Effector memory CD8-positive, alpha-beta T cell (primary cell): ENCODE measurements around the gene PDSS2.

Experiments
- ATAC-seq: fragments of 150-1000 bp; cut with Tn5 transposase; replicated peaks from 2 replicates; pipeline ENCODE4 v1.10.0; 2021; ENCODE audit warnings: mild to moderate bottlenecking, moderate library complexity
- DNase-seq, 3 experiments: peaks; one replicate each; pipeline ENCODE4 v3.0.0; 2021
- H3K27ac Mint-ChIP-seq, 2 donors: one replicate each; pipeline ENCODE4 v1.8.0; 2022; ENCODE audit warnings: mild to moderate bottlenecking in 2 of 2, mixed read lengths in 2 of 2, moderate library complexity in 2 of 2
- H3K27me3 Mint-ChIP-seq, 2 donors: one replicate each; pipeline ENCODE4 v1.8.0; 2022; ENCODE audit warnings: mixed read lengths in 2 of 2
- H3K36me3 Mint-ChIP-seq: one replicate; pipeline ENCODE4 v1.8.0; 2022; ENCODE audit warnings: mild to moderate bottlenecking, moderate library complexity, mixed read lengths; ENCODE audit not compliant: insufficient read depth
- H3K4me1 Mint-ChIP-seq, 2 donors: one replicate each; pipeline ENCODE4 v1.8.0; 2022; ENCODE audit warnings: low read depth in 2 of 2, mixed read lengths in 2 of 2
- H3K4me3 Mint-ChIP-seq, 2 donors: one replicate each; pipeline ENCODE4 v1.8.0; 2022; ENCODE audit warnings: mild to moderate bottlenecking in 2 of 2, mixed read lengths in 2 of 2, moderate library complexity in 2 of 2
- H3K9me3 Mint-ChIP-seq, 2 donors: one replicate each; pipeline ENCODE4 v1.8.0; 2022; ENCODE audit warnings: mixed read lengths in 2 of 2

PDSS2 gene

GRCh38 chr6:107357842-107358241 is 101.5 kb downstream of the PDSS2 start:
- Mint-ChIP-seq H3K27ac (no peak overlapping the region), H3K4me1 (no peaks in the 10 kb centered on the region), H3K36me3 (no peaks in the 10 kb centered on the region), H3K9me3 (peaks cover 1 to 9% of the 10 kb centered on the region in 2 donors), H3K4me3 (no peak overlapping the region), H3K27me3 (no peaks in the 10 kb centered on the region)
- ATAC-seq = no peak
- DNase-seq = no peak

- Mint-ChIP-seq H3K9me3 (peaks cover 0 to under 1% of the 10 kb centered on the region in 2 donors), H3K4me1 (no peaks in the 10 kb centered on the region), H3K27ac (no peak overlapping the region), H3K4me3 (no peak overlapping the region), H3K27me3 (no peaks in the 10 kb centered on the region), H3K36me3 (no peaks in the 10 kb centered on the region)
- DNase-seq = no peak
- no peak for ATAC-seq
These were observed 102.3 kb downstream of the PDSS2 start for GRCh38 chr6:107357031-107357430.

GRCh38 chr6:107355659-107356058 is 103.7 kb downstream of the PDSS2 start:
- H3K9me3 Mint-ChIP-seq = no peaks in the 10 kb centered on the region
- no peak for ATAC-seq
- no peaks in the 10 kb centered on the region for H3K36me3 Mint-ChIP-seq
- no peaks in the 10 kb centered on the region for H3K27me3 Mint-ChIP-seq
- H3K4me3 Mint-ChIP-seq = no peak overlapping the region
- no peak overlapping the region for H3K27ac Mint-ChIP-seq
- H3K4me1 Mint-ChIP-seq = no peaks in the 10 kb centered on the region
- DNase-seq = no peak

GRCh38 chr6:107354451-107354850 is 104.9 kb downstream of the PDSS2 start:
- DNase-seq (no peak), ATAC-seq (no peak)
- no peak overlapping the region for H3K27ac Mint-ChIP-seq
- no peak overlapping the region for H3K4me3 Mint-ChIP-seq
- H3K27me3 Mint-ChIP-seq = no peaks in the 10 kb centered on the region
- H3K4me1 Mint-ChIP-seq = no peaks in the 10 kb centered on the region
- H3K36me3 Mint-ChIP-seq = no peaks in the 10 kb centered on the region
- H3K9me3 Mint-ChIP-seq = no peaks in the 10 kb centered on the region

- H3K4me1 Mint-ChIP-seq = no peaks in the 10 kb centered on the region
- H3K36me3 Mint-ChIP-seq = no peaks in the 10 kb centered on the region
- H3K4me3 Mint-ChIP-seq = no peak overlapping the region
- DNase-seq (no peak), ATAC-seq (no peak)
- no peak overlapping the region for H3K27ac Mint-ChIP-seq
- H3K27me3 Mint-ChIP-seq = no peaks in the 10 kb centered on the region
- no peaks in the 10 kb centered on the region for H3K9me3 Mint-ChIP-seq
These were observed 105.5 kb downstream of the PDSS2 start for GRCh38 chr6:107353773-107354382.

GRCh38 chr6:107348224-107348623 is 111.1 kb downstream of the PDSS2 start:
- H3K27me3 Mint-ChIP-seq = no peaks in the 10 kb centered on the region
- no peak overlapping the region for H3K27ac Mint-ChIP-seq
- ATAC-seq (no peak), DNase-seq (no peak)
- no peak overlapping the region for H3K4me3 Mint-ChIP-seq
- peaks cover 0 to 5% of the 10 kb centered on the region in 2 donors for H3K4me1 Mint-ChIP-seq
- no peaks in the 10 kb centered on the region for H3K9me3 Mint-ChIP-seq
- no peaks in the 10 kb centered on the region for H3K36me3 Mint-ChIP-seq

GRCh38 chr6:107345393-107345792 is 114.0 kb downstream of the PDSS2 start:
- Mint-ChIP-seq H3K4me1 (peaks cover 0 to 5% of the 10 kb centered on the region in 2 donors), H3K27me3 (no peaks in the 10 kb centered on the region), H3K27ac (no peak overlapping the region), H3K9me3 (no peaks in the 10 kb centered on the region), H3K36me3 (no peaks in the 10 kb centered on the region), H3K4me3 (no peak overlapping the region)
- no peak for DNase-seq
- no peak for ATAC-seq

GRCh38 chr6:107344981-107345380 is 114.4 kb downstream of the PDSS2 start:
- DNase-seq (no peak), ATAC-seq (no peak)
- Mint-ChIP-seq H3K4me1 (peaks cover 0 to 5% of the 10 kb centered on the region in 2 donors), H3K4me3 (no peak overlapping the region), H3K27me3 (no peaks in the 10 kb centered on the region), H3K9me3 (no peaks in the 10 kb centered on the region), H3K36me3 (no peaks in the 10 kb centered on the region), H3K27ac (no peak overlapping the region)

- H3K27ac Mint-ChIP-seq = no peak overlapping the region
- no peaks in the 10 kb centered on the region for H3K9me3 Mint-ChIP-seq
- DNase-seq (no peak), ATAC-seq (no peak)
- peaks cover 0 to 5% of the 10 kb centered on the region in 2 donors for H3K4me1 Mint-ChIP-seq
- no peaks in the 10 kb centered on the region for H3K36me3 Mint-ChIP-seq
- no peaks in the 10 kb centered on the region for H3K27me3 Mint-ChIP-seq
- H3K4me3 Mint-ChIP-seq = no peak overlapping the region
These were observed 115.0 kb downstream of the PDSS2 start for GRCh38 chr6:107344383-107344782.

GRCh38 chr6:107342144-107342543 is 117.2 kb downstream of the PDSS2 start:
- Mint-ChIP-seq H3K36me3 (no peaks in the 10 kb centered on the region), H3K27me3 (no peaks in the 10 kb centered on the region), H3K27ac (no peak overlapping the region), H3K4me1 (peaks cover 0 to 5% of the 10 kb centered on the region in 2 donors), H3K4me3 (no peak overlapping the region), H3K9me3 (no peaks in the 10 kb centered on the region)
- DNase-seq = no peak
- ATAC-seq = no peak

- ATAC-seq (no peak), DNase-seq (no peak)
- H3K4me1 Mint-ChIP-seq = peaks cover 0 to 5% of the 10 kb centered on the region in 2 donors
- H3K4me3 Mint-ChIP-seq = no peak overlapping the region
- H3K9me3 Mint-ChIP-seq = no peaks in the 10 kb centered on the region
- no peak overlapping the region for H3K27ac Mint-ChIP-seq
- no peaks in the 10 kb centered on the region for H3K27me3 Mint-ChIP-seq
- H3K36me3 Mint-ChIP-seq = no peaks in the 10 kb centered on the region
These were observed 118.5 kb downstream of the PDSS2 start for GRCh38 chr6:107340881-107341280.

- peak overlapping the region in 1 of 2 donors; percentile 7 for H3K27ac Mint-ChIP-seq
- no peak overlapping the region for H3K4me3 Mint-ChIP-seq
- no peaks in the 10 kb centered on the region for H3K27me3 Mint-ChIP-seq
- ATAC-seq = no peak
- no peak for DNase-seq
- peaks cover 0 to 4% of the 10 kb centered on the region in 2 donors for H3K4me1 Mint-ChIP-seq
- H3K9me3 Mint-ChIP-seq = no peaks in the 10 kb centered on the region
- no peaks in the 10 kb centered on the region for H3K36me3 Mint-ChIP-seq
These were observed 122.1 kb downstream of the PDSS2 start for GRCh38 chr6:107337191-107337741.

- Mint-ChIP-seq H3K9me3 (no peaks in the 10 kb centered on the region), H3K4me3 (no peak overlapping the region), H3K4me1 (peaks cover 4 to 18% of the 10 kb centered on the region in 2 donors), H3K27me3 (no peaks in the 10 kb centered on the region), H3K27ac (no peak overlapping the region), H3K36me3 (no peaks in the 10 kb centered on the region)
- DNase-seq (no peak), ATAC-seq (no peak)
These were observed 125.3 kb downstream of the PDSS2 start for GRCh38 chr6:107334026-107334425.

GRCh38 chr6:107333491-107333890 is 125.9 kb downstream of the PDSS2 start:
- no peaks in the 10 kb centered on the region for H3K27me3 Mint-ChIP-seq
- H3K4me1 Mint-ChIP-seq = peaks cover 4 to 18% of the 10 kb centered on the region in 2 donors
- DNase-seq (no peak), ATAC-seq (no peak)
- no peak overlapping the region for H3K27ac Mint-ChIP-seq
- no peak overlapping the region for H3K4me3 Mint-ChIP-seq
- H3K36me3 Mint-ChIP-seq = no peaks in the 10 kb centered on the region
- H3K9me3 Mint-ChIP-seq = no peaks in the 10 kb centered on the region
